GM04504 (cell line): ENCODE data around the gene MFF.
A peak's percentile ranks its signal among the peaks of the same experiment; 100 is the strongest.

Experiments used
- DNase-seq: peaks from one replicate; pipeline ENCODE4 v3.0.0-alpha.2; 2012; ENCODE audit warnings: low read depth

The MFF gene

DNA sequence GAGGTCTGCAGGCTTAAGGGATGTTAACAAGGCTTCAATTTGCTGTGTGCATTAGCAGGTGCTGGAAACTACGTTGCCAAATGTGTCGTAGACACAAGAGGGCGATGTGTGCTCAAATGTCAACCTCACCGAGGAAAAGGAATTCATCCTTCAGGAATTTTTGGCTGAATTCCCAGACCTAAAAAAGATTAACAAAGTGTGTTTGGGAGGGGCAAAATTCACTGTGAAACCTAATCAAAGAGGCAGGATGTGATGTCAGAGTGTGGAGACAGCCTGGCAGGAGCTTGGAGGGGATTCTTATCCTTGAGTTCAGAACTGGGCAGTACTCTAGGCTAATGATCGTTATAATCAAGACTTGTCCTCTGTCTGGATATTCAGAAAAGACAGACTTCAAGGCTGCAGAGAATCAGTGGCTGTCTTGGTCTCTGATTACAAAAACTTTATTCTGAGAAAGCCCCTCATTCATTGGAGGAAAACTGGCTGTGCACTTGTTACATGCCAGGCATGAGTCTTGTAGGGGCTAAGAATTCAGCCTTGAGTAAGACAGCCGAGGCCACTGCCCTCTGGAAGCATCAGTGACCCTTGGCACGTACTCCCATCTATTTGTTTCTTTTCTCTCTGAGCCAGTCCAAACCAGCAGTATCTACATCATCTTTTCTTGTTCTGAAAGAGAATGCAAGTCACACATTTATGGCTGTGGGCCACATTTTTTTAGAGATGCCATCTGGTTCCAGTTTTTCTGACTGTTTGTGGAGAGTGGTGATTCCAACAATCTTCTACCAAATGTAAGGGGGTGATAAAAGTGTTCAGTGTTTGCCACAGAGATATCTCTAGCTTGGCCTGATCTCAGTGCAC, 81.4 kb downstream of the MFF start:
- peak; percentile 95 for DNase-seq
